Measurements from ENCODE around the gene UCMA.
"Not testable (repeated sequence)": the region's sequence is repeated elsewhere in the genome, so short reads cannot be mapped to it uniquely, and the experiment has no call there.

GRCh38 chr10:13282348-13282747 is 48.2 kb upstream of the UCMA start:
- not testable (repeated sequence) for TF ChIP-seq CTCF (IDR thresholded peaks at IDR 0.05 in 4 of 5, conservative IDR thresholded peaks at IDR 0.05 in 1 of 5); POLR2A (IDR thresholded peaks at IDR 0.05)
